Measurements from ENCODE around the gene PSRC1.

Gene PSRC1

GRCh38 chr1:109241344-109241743 lies 41.6 kb downstream of the PSRC1 start:
- no peak overlapping the region for H3K4me3 ChIP-seq (ENCODE audit: control insufficient read depth, low read depth, low read length)
- DNase-seq (ENCODE audit: low read depth): no peak
- no peak for TF ChIP-seq CTCF (IDR thresholded peaks at IDR 0.05; ENCODE audit: control insufficient read depth, insufficient read depth, low read depth, low read length, missing control alignments)

GRCh38 chr1:109240158-109241152 lies 42.5 kb downstream of the PSRC1 start:
- TF ChIP-seq CTCF (IDR thresholded peaks at IDR 0.05; ENCODE audit: control insufficient read depth, insufficient read depth, low read depth, low read length, missing control alignments): no peak
- DNase-seq (ENCODE audit: low read depth): no peak
- H3K4me3 ChIP-seq (ENCODE audit: control insufficient read depth, low read depth, low read length): no peak overlapping the region

- H3K4me3 ChIP-seq (ENCODE audit: control insufficient read depth, low read depth, low read length): no peak overlapping the region
- DNase-seq (ENCODE audit: low read depth): no peak
- TF ChIP-seq CTCF (IDR thresholded peaks at IDR 0.05; ENCODE audit: control insufficient read depth, insufficient read depth, low read depth, low read length, missing control alignments): peak; percentile 60
Measured at GRCh38 chr1:109239409-109240068, 43.4 kb downstream of the PSRC1 start.

- no peak for DNase-seq (ENCODE audit: low read depth)
- no peak overlapping the region for H3K4me3 ChIP-seq (ENCODE audit: control insufficient read depth, low read depth, low read length)
- TF ChIP-seq CTCF (IDR thresholded peaks at IDR 0.05; ENCODE audit: control insufficient read depth, insufficient read depth, low read depth, low read length, missing control alignments): no peak
Measured at GRCh38 chr1:109239047-109239408, 43.9 kb downstream of the PSRC1 start.

- no peak for TF ChIP-seq CTCF (IDR thresholded peaks at IDR 0.05; ENCODE audit: control insufficient read depth, insufficient read depth, low read depth, low read length, missing control alignments)
- no peak overlapping the region for H3K4me3 ChIP-seq (ENCODE audit: control insufficient read depth, low read depth, low read length)
- no peak for DNase-seq (ENCODE audit: low read depth)
Measured at GRCh38 chr1:109238382-109238781, 44.6 kb downstream of the PSRC1 start.

GRCh38 chr1:109237512-109237911 lies 45.4 kb downstream of the PSRC1 start:
- DNase-seq (ENCODE audit: low read depth): no peak
- TF ChIP-seq CTCF (IDR thresholded peaks at IDR 0.05; ENCODE audit: control insufficient read depth, insufficient read depth, low read depth, low read length, missing control alignments): no peak
- H3K4me3 ChIP-seq (ENCODE audit: control insufficient read depth, low read depth, low read length): no peak overlapping the region
